ENCODE measurements around the gene ATP4B.

GRCh38 chr13:113635709-113636108 is 22.3 kb downstream of the ATP4B start:
- TF ChIP-seq CTCF (IDR thresholded peaks at IDR 0.05; ENCODE audit: extremely low read depth in 1 of 2, insufficient read depth in 1 of 2, low read depth in 1 of 2, low read length in 2 of 2) (no peak), EZH2 (IDR thresholded peaks at IDR 0.05; ENCODE audit: borderline replicate concordance, low read depth, low read length, severe bottlenecking) (no peak), POLR2A (IDR thresholded peaks at IDR 0.05; ENCODE audit: low read depth, low read length) (no peak), MYC (IDR thresholded peaks at IDR 0.05; ENCODE audit: low read depth, low read length) (no peak), POLR2AphosphoS5 (IDR thresholded peaks at IDR 0.05; ENCODE audit: insufficient read depth, low read depth, low read length) (no peak)

All from endothelial cell of umbilical vein (primary cell).